Caco-2 (cell line): ENCODE results near the gene MBL2. TPM values are rescaled to one million over a fixed set of nuclear protein-coding genes. Genes with fewer than 3 reads are reported as not detected.

Source experiments
- BruUV-seq: library from RNA; stranded (reverse); fragments of 400-500 nt; replicated peaks from 2 replicates; lab custom pipeline; 2021; lab: Mats Ljungman, UMichigan
- CTCF ChIA-PET: fragments of 300-600 bp; sonication (Branson Sonifier 250); formaldehyde crosslinking; loops from one replicate; lab custom pipeline; 2022; ENCODE audit warnings: antibody characterized with exemption; lab: Charles Lee
- POLR2A ChIA-PET: fragments of 300-600 bp; sonication (Branson Sonifier 250); formaldehyde crosslinking; loops from one replicate; lab custom pipeline; 2022; ENCODE audit warnings: antibody characterized with exemption; lab: Charles Lee
- DNase-seq, 2 experiments: peaks; one replicate each; pipeline versions ENCODE4 v3.0.0 to v3.0.0-alpha.2; 2020 to 2022
- H3K27me3 ChIP-seq: replicated peaks from 2 replicates; pipeline ENCODE4 v1.6.0; 2011; ENCODE audit warnings: low read length; ENCODE audit not compliant: control insufficient read depth, insufficient read depth
- H3K36me3 ChIP-seq: 2 replicates; pipeline ENCODE4 v1.5.1; 2011; ENCODE audit warnings: low read length; ENCODE audit not compliant: control insufficient read depth, insufficient read depth
- H3K4me1 ChIP-seq: fragments of 250-450 bp; sonication (Bioruptor Pico); 2 replicates; pipeline ENCODE4 v1.5.1; 2020; ENCODE audit warnings: mild to moderate bottlenecking
- H3K4me3 ChIP-seq: 2 replicates; pipeline ENCODE4 v1.5.1; 2011; ENCODE audit warnings: low read depth, mild to moderate bottlenecking, control low read depth, low read length
- H3K9me3 ChIP-seq: fragments of 250-450 bp; sonication (Bioruptor Pico); 2 replicates; pipeline ENCODE4 v1.5.1; 2020; ENCODE audit warnings: mild to moderate bottlenecking, moderate library complexity
- H3K27ac Mint-ChIP-seq: one replicate; pipeline ENCODE4 v1.8.0; 2022; ENCODE audit warnings: mixed read lengths; ENCODE audit not compliant: unreplicated experiment
- H3K27me3 Mint-ChIP-seq: one replicate; pipeline ENCODE4 v1.8.0; 2022; ENCODE audit warnings: mixed read lengths; ENCODE audit not compliant: insufficient read depth, unreplicated experiment
- H3K36me3 Mint-ChIP-seq: one replicate; pipeline ENCODE4 v1.8.0; 2022; ENCODE audit warnings: mild to moderate bottlenecking, mixed read lengths; ENCODE audit not compliant: insufficient read depth, unreplicated experiment
- H3K4me1 Mint-ChIP-seq: one replicate; pipeline ENCODE4 v1.8.0; 2022; ENCODE audit warnings: low read depth, mixed read lengths; ENCODE audit not compliant: unreplicated experiment
- H3K4me3 Mint-ChIP-seq: one replicate; pipeline ENCODE4 v1.8.0; 2022; ENCODE audit warnings: mild to moderate bottlenecking, moderate library complexity, mixed read lengths; ENCODE audit not compliant: unreplicated experiment
- H3K9me3 Mint-ChIP-seq: one replicate; pipeline ENCODE4 v1.8.0; 2022; ENCODE audit warnings: mixed read lengths; ENCODE audit not compliant: unreplicated experiment
- CTCF ChIP-seq, 2 experiments: fragments of 200-600 bp in 1 of 2; IDR thresholded peaks; 1 replicate in 1 of 2; 2 replicates in 1 of 2; pipeline versions ENCODE4 v1.5.1 to v1.8.0; 2011 to 2022; ENCODE audit warnings: antibody characterized with exemption in 1 of 2, control low read depth in 1 of 2, inconsistent platforms in 1 of 2, low read depth in 1 of 2, low read length in 1 of 2, mild to moderate bottlenecking in 1 of 2, moderate library complexity in 1 of 2; ENCODE audit not compliant: insufficient read depth in 1 of 2, severe bottlenecking in 1 of 2, unreplicated experiment in 1 of 2
- intact Hi-C: fragments of 100-400 bp; cut with micrococcal nuclease; formaldehyde crosslinking; loops from one replicate; pipeline ENCODE4 v1.10.0; 2022; ENCODE audit not compliant: unreplicated experiment
- total RNA-seq: library from RNA; stranded (reverse); gene quantifications from 2 replicates; pipeline ENCODE4 v1.2.3, GENCODE V29; 2022

MBL2 gene
- total RNA-seq, 1 experiment from 2014 or later, result 0.20 TPM

- BruUV-seq, result no TSS peak
- no peak overlapping the region for H3K27ac Mint-ChIP-seq
- H3K4me1 Mint-ChIP-seq, result no peaks in the 10 kb centered on the region
- TF ChIP-seq CTCF (IDR thresholded peaks at IDR 0.05; ENCODE audit: insufficient read depth in 1 of 2, low read depth in 1 of 2, low read length in 1 of 2, severe bottlenecking in 1 of 2, unreplicated experiment in 1 of 2), result no peak
- DNase-seq, result no peak
- ChIA-PET CTCF (interaction anchor here (0.6 kb wide), 1 partner anchor 11 kb away, joined by 3 read pairs; no protein-coding TSS in a partner anchor), POLR2A (no interaction called here)
- H3K36me3 Mint-ChIP-seq, result no peaks in the 10 kb centered on the region
- H3K4me3 ChIP-seq, result no peak overlapping the region
- H3K27me3 Mint-ChIP-seq, result no peaks in the 10 kb centered on the region
- H3K27me3 ChIP-seq, result no peaks in the 10 kb centered on the region
- peaks cover 3% of the 10 kb centered on the region for H3K9me3 Mint-ChIP-seq
- H3K9me3 ChIP-seq, result no peaks in the 10 kb centered on the region
- intact Hi-C loops, result no loop called here
- no peaks in the 10 kb centered on the region for H3K36me3 ChIP-seq
- H3K4me3 Mint-ChIP-seq, result no peak overlapping the region
- H3K4me1 ChIP-seq, result 0 out of 2 replicates have a peak, but pooled peaks cover 8% of the 10 kb centered on the region
These were observed 16.3 kb downstream of the MBL2 start for GRCh38 chr10:52756295-52756694.

GRCh38 chr10:52755297-52756062, 17.1 kb downstream of the MBL2 start:
- CTCF ChIA-PET, result interaction anchor here (0.6 kb wide), 1 partner anchor 11 kb away, joined by 3 read pairs; no protein-coding TSS in a partner anchor

More at GRCh38 chr10:52755297-52756062, 17.1 kb downstream of the MBL2 start:
- intact Hi-C loops, result loop anchor here (1.0 kb wide), 1 partner anchor 19 kb away; no protein-coding TSS in a partner anchor
- no peaks in the 10 kb centered on the region for H3K27me3 Mint-ChIP-seq
- H3K27me3 ChIP-seq, result no peaks in the 10 kb centered on the region
- peak in 1 of 2 experiments; percentile 54 for DNase-seq
- no peak overlapping the region for H3K4me3 ChIP-seq
- no peak overlapping the region for H3K27ac Mint-ChIP-seq
- H3K4me1 Mint-ChIP-seq, result no peaks in the 10 kb centered on the region
- no TSS peak for BruUV-seq
- no peaks in the 10 kb centered on the region for H3K9me3 ChIP-seq
- H3K36me3 ChIP-seq, result no peaks in the 10 kb centered on the region
- POLR2A ChIA-PET, result no interaction called here
- 0 out of 2 replicates have a peak, but pooled peaks cover 8% of the 10 kb centered on the region for H3K4me1 ChIP-seq
- no peaks in the 10 kb centered on the region for H3K9me3 Mint-ChIP-seq
- no peaks in the 10 kb centered on the region for H3K36me3 Mint-ChIP-seq
- H3K4me3 Mint-ChIP-seq, result no peak overlapping the region
- TF ChIP-seq CTCF (IDR thresholded peaks at IDR 0.05; ENCODE audit: insufficient read depth in 1 of 2, low read depth in 1 of 2, low read length in 1 of 2, severe bottlenecking in 1 of 2, unreplicated experiment in 1 of 2), result no peak
